Lower lobe of right lung (tissue), 2 donors: ENCODE measurements around the gene TMEM170A. TPM values are rescaled to one million over a fixed set of nuclear protein-coding genes. Genes with fewer than 3 reads are reported as not detected.

Experiments
- ATAC-seq, 2 donors: fragments of 200-7000 bp; cut with Tn5 transposase; one replicate each; pipeline ENCODE4 v1.9.1; 2020 to 2022; ENCODE audit warnings: mild to moderate bottlenecking in 2 of 2, moderate library complexity in 2 of 2
- DNase-seq: peaks from one replicate; pipeline ENCODE4 v3.0.0-alpha.2; 2020
- H3K27ac ChIP-seq: fragments of 200-600 bp; one replicate; pipeline ENCODE4 v1.8.0; 2022
- H3K27me3 ChIP-seq: fragments of 200-600 bp; one replicate; pipeline ENCODE4 v1.8.0; 2022; ENCODE audit warnings: low read depth
- H3K36me3 ChIP-seq: fragments of 200-600 bp; one replicate; pipeline ENCODE4 v1.8.0; 2022; ENCODE audit warnings: mild to moderate bottlenecking
- H3K4me1 ChIP-seq: fragments of 200-600 bp; one replicate; pipeline ENCODE4 v1.8.0; 2022
- H3K4me3 ChIP-seq: fragments of 200-600 bp; one replicate; pipeline ENCODE4 v1.8.0; 2022; ENCODE audit warnings: mild to moderate bottlenecking
- H3K9me3 ChIP-seq: fragments of 200-600 bp; one replicate; pipeline ENCODE4 v1.8.0; 2022
- intact Hi-C: fragments of 100-400 bp; cut with DNase I; formaldehyde crosslinking; loops from one replicate; pipeline ENCODE4 v1.11.0; 2022
- total RNA-seq: library from RNA; stranded (reverse); fragmentation: NEBNext Ultra II Directional; extraction: Animal tissue kit (Norgen Biotek cat#: 25700); gene quantifications from one replicate; pipeline ENCODE4 v1.2.1, GENCODE V29; 2021
- TF ChIP-seq, protein P1 (sequence below): fragments of 200-600 bp; IDR thresholded peaks from one replicate; pipeline ENCODE4 v1.8.0; 2022; ENCODE audit warnings: antibody characterized with exemption, mild to moderate bottlenecking
- donor health status: DM: no; HTN: yes; CAD: no; lungs with severe emphysema.

The TMEM170A gene
- total RNA-seq, 1 donor from 2014 or later, result 31.2 TPM

DNA sequence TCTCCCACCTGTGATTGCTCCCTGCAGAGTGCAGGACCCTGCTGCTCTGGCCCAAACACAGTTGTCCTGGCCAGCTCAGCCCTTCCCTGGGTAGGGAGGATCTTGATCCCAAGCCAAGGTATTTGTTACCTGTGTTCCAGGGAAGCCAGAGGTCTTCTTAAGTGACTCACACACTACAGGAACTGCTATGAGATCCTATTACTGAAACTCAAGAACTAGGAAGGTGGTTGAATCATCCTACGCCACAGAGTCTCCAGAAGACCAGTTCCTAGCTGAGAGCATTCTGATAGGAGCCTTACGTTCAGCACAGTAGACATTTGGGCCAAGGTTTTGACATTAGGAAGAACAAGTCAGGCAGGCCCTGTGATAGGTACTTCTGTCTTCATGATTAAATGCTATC is 18.7 kb upstream of the TMEM170A start:
- peak; percentile 64 to 66 for ATAC-seq
- Histone ChIP-seq H3K9me3 (no peaks in the 10 kb centered on the region), H3K4me1 (no peaks in the 10 kb centered on the region), H3K36me3 (no peaks in the 10 kb centered on the region), H3K4me3 (no peak overlapping the region), H3K27me3 (no peaks in the 10 kb centered on the region), H3K27ac (no peak overlapping the region)
- TF ChIP-seq, protein P1, sequence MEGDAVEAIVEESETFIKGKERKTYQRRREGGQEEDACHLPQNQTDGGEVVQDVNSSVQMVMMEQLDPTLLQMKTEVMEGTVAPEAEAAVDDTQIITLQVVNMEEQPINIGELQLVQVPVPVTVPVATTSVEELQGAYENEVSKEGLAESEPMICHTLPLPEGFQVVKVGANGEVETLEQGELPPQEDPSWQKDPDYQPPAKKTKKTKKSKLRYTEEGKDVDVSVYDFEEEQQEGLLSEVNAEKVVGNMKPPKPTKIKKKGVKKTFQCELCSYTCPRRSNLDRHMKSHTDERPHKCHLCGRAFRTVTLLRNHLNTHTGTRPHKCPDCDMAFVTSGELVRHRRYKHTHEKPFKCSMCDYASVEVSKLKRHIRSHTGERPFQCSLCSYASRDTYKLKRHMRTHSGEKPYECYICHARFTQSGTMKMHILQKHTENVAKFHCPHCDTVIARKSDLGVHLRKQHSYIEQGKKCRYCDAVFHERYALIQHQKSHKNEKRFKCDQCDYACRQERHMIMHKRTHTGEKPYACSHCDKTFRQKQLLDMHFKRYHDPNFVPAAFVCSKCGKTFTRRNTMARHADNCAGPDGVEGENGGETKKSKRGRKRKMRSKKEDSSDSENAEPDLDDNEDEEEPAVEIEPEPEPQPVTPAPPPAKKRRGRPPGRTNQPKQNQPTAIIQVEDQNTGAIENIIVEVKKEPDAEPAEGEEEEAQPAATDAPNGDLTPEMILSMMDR, result no peak
- no peak for DNase-seq
- intact Hi-C loops, result no loop called here

DNA sequence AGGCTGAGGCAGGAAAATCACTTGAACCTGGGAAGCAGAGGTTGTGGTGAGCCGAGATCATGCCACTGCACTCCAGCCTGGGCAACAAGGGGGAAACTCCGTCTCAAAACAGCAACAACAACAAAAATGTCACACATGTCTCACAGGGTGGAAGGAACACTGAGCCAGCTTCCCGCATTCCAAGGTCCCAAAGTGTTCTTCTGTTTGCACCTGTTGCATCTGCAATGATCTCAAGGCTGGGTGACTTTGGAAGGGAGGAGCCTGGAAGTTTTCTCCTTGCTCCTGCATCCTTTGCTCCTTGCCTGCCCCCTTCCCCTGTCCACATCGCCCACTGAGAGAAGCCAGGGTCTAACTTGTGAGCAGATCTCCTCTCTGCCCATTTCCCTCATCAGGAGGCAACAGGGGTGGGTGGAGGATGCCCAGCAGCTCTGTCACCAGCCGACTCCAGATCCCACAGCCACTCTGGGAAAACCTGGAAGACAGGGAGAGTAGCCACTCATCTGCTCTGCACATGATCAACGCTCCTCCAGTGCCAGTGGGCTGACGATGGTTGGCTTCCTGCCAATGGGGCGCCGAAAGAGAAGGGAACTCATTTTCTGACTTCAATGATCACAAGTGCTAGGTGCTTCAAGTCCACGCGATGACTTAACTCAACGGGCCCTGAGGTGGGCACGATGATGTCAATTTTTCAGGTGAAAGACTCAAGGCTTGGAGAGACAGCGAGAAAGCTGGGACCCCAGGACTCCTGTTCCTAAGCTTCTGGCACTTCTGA is 18.1 kb upstream of the TMEM170A start:
- no peaks in the 10 kb centered on the region for H3K36me3 ChIP-seq
- H3K4me1 ChIP-seq, result no peaks in the 10 kb centered on the region
- no peak overlapping the region for H3K4me3 ChIP-seq
- intact Hi-C loops, result no loop called here
- no peaks in the 10 kb centered on the region for H3K27me3 ChIP-seq
- DNase-seq, result no peak
- H3K9me3 ChIP-seq, result no peaks in the 10 kb centered on the region
- no peak for ATAC-seq
- H3K27ac ChIP-seq, result no peak overlapping the region
- TF ChIP-seq, protein P1, result no peak

DNA sequence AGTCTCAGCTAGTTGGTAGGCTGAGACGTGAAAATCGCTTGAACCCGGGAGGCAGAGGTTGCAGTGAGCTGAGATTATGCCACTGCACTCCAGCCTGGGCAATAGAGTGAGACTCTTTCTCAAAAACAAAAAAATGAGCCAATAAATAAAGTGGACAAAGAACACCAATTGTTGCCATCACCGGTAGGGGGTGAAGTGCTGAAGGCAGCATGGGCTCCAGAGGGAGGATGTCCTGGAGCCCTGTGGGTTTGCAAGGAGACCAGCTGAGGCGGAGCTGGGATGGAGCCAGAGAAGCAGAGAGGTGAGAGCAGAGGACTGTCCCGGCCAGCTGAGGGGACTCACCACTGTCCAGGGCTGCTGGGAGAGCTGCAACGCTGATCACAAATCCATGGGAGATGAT is 17.0 kb upstream of the TMEM170A start:
- Histone ChIP-seq H3K9me3 (no peaks in the 10 kb centered on the region), H3K36me3 (no peaks in the 10 kb centered on the region), H3K27me3 (no peaks in the 10 kb centered on the region), H3K4me1 (no peaks in the 10 kb centered on the region), H3K27ac (no peak overlapping the region), H3K4me3 (no peak overlapping the region)
- intact Hi-C loops, result no loop called here
- ATAC-seq (no peak), DNase-seq (no peak)
- TF ChIP-seq, protein P1, result no peak

DNA sequence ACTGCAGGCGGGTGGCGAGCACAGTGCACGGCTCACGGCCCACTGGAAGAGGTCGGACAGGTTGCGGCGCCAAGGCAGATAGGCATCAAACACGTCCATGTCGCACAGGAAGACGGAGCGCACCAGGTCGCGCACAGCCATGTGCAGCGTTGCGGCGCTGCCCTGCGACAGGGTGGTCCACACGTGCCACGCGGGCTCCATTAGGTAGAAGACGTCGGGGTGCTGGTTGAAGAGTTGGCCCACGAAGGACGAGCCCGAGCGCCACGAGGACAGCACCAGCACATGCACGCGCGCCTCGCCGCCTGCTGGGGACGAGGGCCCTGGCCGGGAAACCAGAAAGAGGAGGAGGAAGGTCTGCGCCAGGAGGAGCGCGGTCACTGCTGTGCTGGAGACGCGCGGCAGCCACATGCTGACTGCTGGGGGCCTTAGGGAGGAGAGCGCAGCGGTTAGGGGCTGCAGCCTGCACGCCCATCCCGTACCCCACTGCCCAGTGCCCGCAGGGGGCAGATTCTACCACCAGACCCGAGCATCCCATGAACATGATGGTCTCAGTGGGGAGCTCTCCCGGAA is 15.0 kb upstream of the TMEM170A start:
- DNase-seq (no peak), ATAC-seq (no peak)
- TF ChIP-seq, protein P1, result no peak
- Histone ChIP-seq H3K4me1 (no peaks in the 10 kb centered on the region), H3K36me3 (no peaks in the 10 kb centered on the region), H3K27me3 (no peaks in the 10 kb centered on the region), H3K27ac (no peak overlapping the region), H3K4me3 (no peak overlapping the region), H3K9me3 (no peaks in the 10 kb centered on the region)
- intact Hi-C loops, result no loop called here

DNA sequence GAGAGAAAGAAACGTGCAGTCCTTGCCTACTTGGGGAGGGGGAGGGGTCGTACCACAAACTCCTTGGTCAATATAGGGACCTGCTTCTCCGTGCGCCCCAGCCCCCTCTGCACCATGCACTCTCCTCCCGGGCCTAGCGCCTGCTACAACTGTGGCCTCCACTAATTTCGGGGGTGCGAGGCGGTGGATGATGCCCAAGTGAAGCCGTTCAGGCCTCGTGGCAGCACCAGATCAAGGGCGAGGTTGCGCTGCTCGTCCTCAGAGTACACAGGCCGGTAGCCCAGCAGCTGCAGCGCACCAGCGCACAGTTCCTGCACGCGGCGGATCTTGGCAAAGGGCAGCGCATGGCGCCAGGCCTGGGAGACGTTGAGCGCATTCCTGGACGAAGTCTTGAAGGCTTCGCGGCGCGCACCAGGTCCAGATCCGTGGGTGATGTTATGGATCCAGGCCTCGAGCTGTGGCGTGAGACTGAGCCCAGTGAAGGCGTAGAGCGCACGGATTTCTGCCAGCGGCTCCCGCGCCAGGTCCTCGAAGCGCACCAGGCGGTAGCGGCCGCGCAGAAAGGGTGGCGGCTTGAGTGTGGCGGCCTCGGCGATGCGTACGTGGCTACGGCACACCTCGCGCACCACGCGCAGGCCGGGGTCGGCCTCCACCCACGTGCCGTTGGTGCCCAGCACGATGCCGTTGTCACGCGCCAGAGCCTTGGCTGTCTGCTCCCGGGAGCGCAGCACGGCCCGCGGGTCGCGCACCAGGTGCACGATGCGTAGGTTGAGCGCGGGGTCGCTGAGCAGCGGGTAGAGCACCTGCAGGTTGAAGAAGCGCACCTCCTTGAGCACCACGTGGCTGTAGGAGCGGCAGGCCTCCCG is 14.2 kb upstream of the TMEM170A start:
- Histone ChIP-seq H3K27me3 (no peaks in the 10 kb centered on the region), H3K4me1 (no peaks in the 10 kb centered on the region), H3K27ac (no peak overlapping the region), H3K36me3 (no peaks in the 10 kb centered on the region), H3K4me3 (no peak overlapping the region), H3K9me3 (no peaks in the 10 kb centered on the region)
- intact Hi-C loops, result no loop called here
- DNase-seq (no peak), ATAC-seq (no peak)
- TF ChIP-seq, protein P1, result no peak
